HG03135 (cell line): ENCODE results near the gene DTD1.
"Not testable (repeated sequence)": the region's sequence is repeated elsewhere in the genome, so short reads cannot be mapped to it uniquely, and the experiment has no call there.

Experiments used
- ATAC-seq: cut with Tn5 transposase; IDR thresholded peaks from one replicate; pipeline ENCODE4 v1.9.1; 2021; ENCODE audit warnings: mild to moderate bottlenecking, moderate library complexity; ENCODE audit not compliant: unreplicated experiment

Gene DTD1

GRCh38 chr20:18783385-18783959 lies 195.6 kb downstream of the DTD1 start:
- no peak for ATAC-seq

DNA sequence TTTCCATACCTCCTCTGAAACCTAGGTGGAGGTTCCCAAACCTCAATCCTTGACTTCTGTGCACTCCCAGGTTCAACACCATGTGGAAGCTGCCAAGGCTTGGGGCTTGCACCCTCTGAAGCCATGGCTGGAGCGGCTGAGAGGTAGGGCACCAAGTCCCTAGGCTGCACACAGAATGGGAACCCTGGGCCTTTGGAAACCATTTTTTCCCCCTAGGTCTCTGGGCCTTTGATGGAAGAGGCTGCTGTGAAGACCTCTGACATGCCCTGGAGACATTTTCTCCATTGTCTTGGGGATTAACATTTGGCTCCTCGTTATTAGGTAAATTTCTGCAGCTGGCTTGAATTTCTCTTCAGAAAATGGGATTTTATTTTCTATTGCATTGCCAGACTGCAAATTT lies 199.2 kb downstream of the DTD1 start:
- ATAC-seq, result not testable (repeated sequence)

DNA sequence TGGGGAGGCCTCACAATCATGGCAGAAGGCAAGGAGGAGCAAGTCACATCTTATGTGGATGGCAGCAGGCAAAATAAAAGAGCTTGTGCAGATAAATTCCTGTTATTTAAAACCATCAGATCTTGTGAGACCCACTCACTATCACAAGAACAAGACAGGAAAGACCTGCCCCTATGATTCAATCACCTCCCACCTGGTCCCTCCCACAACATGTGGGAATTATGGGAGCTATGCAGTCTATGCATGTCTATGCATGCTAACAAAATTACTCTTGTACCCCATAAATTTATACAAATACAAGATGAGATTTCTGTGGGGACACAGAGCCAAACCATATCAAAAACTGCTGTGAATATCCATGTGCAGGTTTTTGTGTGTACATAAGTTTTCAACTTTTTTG lies 200.2 kb downstream of the DTD1 start:
- no peak for ATAC-seq

- ATAC-seq, result no peak
Measured at GRCh38 chr20:18790787-18791186, 202.9 kb downstream of the DTD1 start.

GRCh38 chr20:18793625-18794427 lies 206.0 kb downstream of the DTD1 start:
- peak; percentile 97 for ATAC-seq

GRCh38 chr20:18794428-18794787 lies 206.6 kb downstream of the DTD1 start:
- no peak for ATAC-seq

DNA sequence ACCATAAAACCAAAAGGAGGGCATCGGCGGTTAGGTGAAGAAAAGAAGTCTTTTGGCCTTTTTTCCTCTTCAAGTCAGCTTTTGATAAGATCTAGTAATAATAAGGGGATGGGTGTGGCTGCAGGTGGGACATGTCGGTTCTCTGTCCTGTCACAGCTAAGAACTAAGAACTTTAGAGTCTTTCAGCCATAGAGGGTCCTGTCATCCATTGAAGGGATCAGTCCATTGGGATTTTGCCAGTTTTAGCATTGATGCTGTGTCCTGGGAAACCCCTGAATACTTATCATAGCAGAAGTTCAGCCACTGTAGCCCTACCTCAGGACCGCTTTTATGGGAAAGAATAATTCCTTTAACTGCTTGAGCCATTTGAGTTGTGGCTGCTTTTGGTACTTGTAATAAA lies 207.5 kb downstream of the DTD1 start:
- no peak for ATAC-seq

GRCh38 chr20:18796282-18796833 lies 208.5 kb downstream of the DTD1 start:
- ATAC-seq, result no peak

- no peak for ATAC-seq
Measured at GRCh38 chr20:18801516-18801915, 213.7 kb downstream of the DTD1 start.

- peak; percentile 71 for ATAC-seq
Measured at GRCh38 chr20:18802012-18802634, 214.3 kb downstream of the DTD1 start.

GRCh38 chr20:18805881-18806280 lies 218.0 kb downstream of the DTD1 start:
- no peak for ATAC-seq

- no peak for ATAC-seq
Measured at GRCh38 chr20:18808712-18809111, 220.9 kb downstream of the DTD1 start.

DNA sequence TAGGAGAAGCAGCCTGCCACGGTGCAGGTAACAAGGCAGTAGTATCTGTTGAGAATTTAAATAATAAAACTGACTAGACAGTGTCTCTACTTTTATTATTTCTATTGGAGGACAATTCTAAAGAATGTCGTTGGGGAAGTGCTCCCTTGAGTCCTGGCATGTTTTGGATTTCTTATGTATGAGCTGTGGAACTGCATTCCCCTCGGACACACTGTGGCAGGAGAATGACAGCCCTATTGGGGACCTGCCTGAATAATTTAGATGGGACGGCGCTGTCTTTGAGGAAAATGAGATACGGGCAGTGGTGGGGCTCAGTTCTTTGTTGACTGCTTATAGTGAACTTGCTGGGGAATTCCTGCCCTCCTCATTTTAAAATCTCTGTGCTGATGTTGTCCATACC lies 223.3 kb downstream of the DTD1 start:
- no peak for ATAC-seq

DNA sequence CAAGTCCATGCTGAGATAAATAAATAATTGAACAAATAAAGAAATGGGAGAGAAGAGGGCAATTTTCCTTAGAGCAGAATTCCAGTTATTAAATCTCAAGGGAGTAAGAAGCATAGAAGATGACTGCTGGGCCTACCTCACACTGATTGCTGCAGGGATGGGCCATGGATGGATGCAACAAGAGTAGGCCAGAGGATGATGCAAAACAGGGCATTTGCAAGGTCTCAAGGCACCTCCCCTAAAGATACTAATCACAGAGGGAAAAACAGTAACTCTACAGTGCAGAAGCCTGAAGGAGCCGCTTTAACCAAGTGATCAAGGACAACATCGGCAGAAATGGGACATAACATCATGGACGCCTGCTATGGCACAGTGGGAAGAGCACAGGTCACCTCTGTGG lies 224.1 kb downstream of the DTD1 start:
- ATAC-seq, result no peak

DNA sequence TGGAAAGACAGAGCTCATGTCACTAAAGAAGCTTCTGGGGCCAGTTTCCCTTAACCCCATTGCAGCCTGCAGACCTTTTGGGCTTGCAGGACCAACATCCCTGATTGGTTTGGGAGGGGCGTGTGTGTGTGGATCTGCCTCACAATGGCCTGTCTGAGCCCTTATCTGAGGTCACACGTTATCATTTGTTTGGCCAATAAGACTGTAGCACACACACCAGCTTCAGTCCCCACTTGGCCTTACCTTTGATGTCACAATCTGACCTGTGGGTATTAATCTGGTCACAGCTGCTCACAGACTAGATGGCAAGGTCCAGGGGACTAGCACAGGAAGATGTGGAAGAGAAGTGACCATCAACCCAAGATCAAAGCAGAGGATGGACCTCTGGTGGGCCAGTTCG lies 225.6 kb downstream of the DTD1 start, which contains the start of gene SCP2D1:
Gene SCP2D1 (plus strand): TSS at position 301 of the 400 bp plus-strand sequence. CDS start 33 bp downstream, at position 334.
- no peak for ATAC-seq

DNA sequence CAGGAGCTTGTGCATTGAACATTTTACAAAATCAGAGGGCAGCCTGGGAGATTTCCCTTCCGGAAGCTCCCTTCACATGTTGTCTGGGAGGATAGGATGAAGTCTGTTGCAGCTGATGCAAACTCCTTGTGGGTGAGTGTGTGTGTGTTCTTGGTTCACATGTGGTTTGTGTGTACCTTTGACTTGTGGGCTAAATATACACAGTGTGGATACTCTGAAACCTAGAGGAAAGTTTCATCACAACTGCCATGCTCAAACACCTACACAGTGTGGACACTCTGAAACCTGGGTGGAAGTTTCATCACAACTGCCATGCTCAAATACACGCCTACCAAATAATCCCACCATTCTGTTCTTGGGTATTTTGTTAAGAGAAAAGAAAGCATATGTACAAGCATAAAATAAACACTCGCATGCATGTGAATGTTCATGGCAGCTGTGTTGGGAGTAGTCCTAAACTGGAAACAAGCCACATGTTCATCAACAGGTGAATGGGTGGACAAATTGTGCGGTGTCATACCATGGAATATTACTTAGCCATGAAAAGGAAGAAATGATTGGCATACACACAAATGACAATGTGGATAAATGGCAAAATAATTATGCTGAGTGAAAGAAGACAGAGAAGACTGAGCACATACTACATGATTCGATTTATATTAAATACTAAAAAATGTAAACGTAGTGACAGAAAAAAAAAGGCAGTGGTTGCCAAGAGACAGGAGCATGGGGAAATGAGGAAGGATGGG lies 227.5 kb downstream of the DTD1 start:
- no peak for ATAC-seq
